ENCODE data around the gene F8A1.
"Not testable (repeated sequence)": the region's sequence is repeated elsewhere in the genome, so short reads cannot be mapped to it uniquely, and the experiment has no call there.

Gene F8A1

GRCh38 chrX:154873329-154873728 lies 12.8 kb upstream of the F8A1 start:
- TF ChIP-seq SPI1 (IDR thresholded peaks at IDR 0.05; ENCODE audit: borderline replicate concordance, low read depth) (no peak), CTCF (IDR thresholded peaks at IDR 0.05; ENCODE audit: insufficient read depth, low read length) (no peak), GABPA (IDR thresholded peaks at IDR 0.05; ENCODE audit: low read depth) (no peak), POLR2AphosphoS5 (IDR thresholded peaks at IDR 0.05; ENCODE audit: low read depth) (no peak)
- no peak overlapping the region for H3K27ac ChIP-seq (replicated peaks)
- DNase-seq (ENCODE audit: low read depth in 1 of 2, low spot score in 1 of 2): no peak
- no peak overlapping the region for H3K4me3 ChIP-seq (replicated peaks; ENCODE audit: insufficient read depth, low read length)
- H3K27me3 ChIP-seq (ENCODE audit: insufficient read depth, poor library complexity, severe bottlenecking): no peaks in the 10 kb centered on the region

- not testable (repeated sequence) for H3K27me3 ChIP-seq (ENCODE audit: insufficient read depth, poor library complexity, severe bottlenecking); H3K4me3 ChIP-seq (replicated peaks; ENCODE audit: insufficient read depth, low read length); DNase-seq (ENCODE audit: low read depth in 1 of 2, low spot score in 1 of 2)
Observed at GRCh38 chrX:154884069-154884468, 2.1 kb upstream of the F8A1 start.

GRCh38 chrX:154885057-154885456 lies 1.1 kb upstream of the F8A1 start:
- DNase-seq (ENCODE audit: low read depth in 1 of 2, low spot score in 1 of 2); H3K27me3 ChIP-seq (ENCODE audit: insufficient read depth, poor library complexity, severe bottlenecking); H3K27ac ChIP-seq (replicated peaks); H3K4me3 ChIP-seq (replicated peaks; ENCODE audit: insufficient read depth, low read length): not testable (repeated sequence)

More at GRCh38 chrX:154884069-154884468, 2.1 kb upstream of the F8A1 start:
- H3K27ac ChIP-seq (replicated peaks): not testable (repeated sequence)

GRCh38 chrX:154885549-154885948 lies 606 bp upstream of the F8A1 start:
- not testable (repeated sequence) for H3K27me3 ChIP-seq (ENCODE audit: insufficient read depth, poor library complexity, severe bottlenecking); H3K27ac ChIP-seq (replicated peaks); DNase-seq (ENCODE audit: low read depth in 1 of 2, low spot score in 1 of 2); H3K4me3 ChIP-seq (replicated peaks; ENCODE audit: insufficient read depth, low read length)

- DNase-seq (ENCODE audit: low read depth in 1 of 2, low spot score in 1 of 2); H3K4me3 ChIP-seq (replicated peaks; ENCODE audit: insufficient read depth, low read length); H3K27me3 ChIP-seq (ENCODE audit: insufficient read depth, poor library complexity, severe bottlenecking); H3K27ac ChIP-seq (replicated peaks): not testable (repeated sequence)
Observed at GRCh38 chrX:154886789-154887221, 650 bp downstream of the F8A1 start.

GRCh38 chrX:154890990-154891639 lies 5.0 kb downstream of the F8A1 start:
- Histone ChIP-seq H3K27ac (replicated peaks) (no peak overlapping the region), H3K27me3 (ENCODE audit: insufficient read depth, poor library complexity, severe bottlenecking) (no peaks in the 10 kb centered on the region), H3K4me3 (replicated peaks; ENCODE audit: insufficient read depth, low read length) (no peak overlapping the region)
- no peak for DNase-seq (ENCODE audit: low read depth in 1 of 2, low spot score in 1 of 2)
- TF ChIP-seq GABPA (IDR thresholded peaks at IDR 0.05; ENCODE audit: low read depth): no peak

GRCh38 chrX:154892296-154892695 lies 6.1 kb downstream of the F8A1 start:
- H3K4me3 ChIP-seq (replicated peaks; ENCODE audit: insufficient read depth, low read length): no peak overlapping the region
- TF ChIP-seq POLR2AphosphoS5 (IDR thresholded peaks at IDR 0.05; ENCODE audit: low read depth): no peak
- TF ChIP-seq REST (IDR thresholded peaks at IDR 0.05; ENCODE audit: insufficient replicate concordance, low read depth): no peak
- no peak for TF ChIP-seq CTCF (IDR thresholded peaks at IDR 0.05; ENCODE audit: insufficient read depth, low read length)
- no peak for TF ChIP-seq SPI1 (IDR thresholded peaks at IDR 0.05; ENCODE audit: borderline replicate concordance, low read depth)
- TF ChIP-seq GABPA (IDR thresholded peaks at IDR 0.05; ENCODE audit: low read depth): no peak
- H3K27me3 ChIP-seq (ENCODE audit: insufficient read depth, poor library complexity, severe bottlenecking): no peaks in the 10 kb centered on the region
- DNase-seq (ENCODE audit: low read depth in 1 of 2, low spot score in 1 of 2): no peak
- H3K27ac ChIP-seq (replicated peaks): no peak overlapping the region

All from HL-60 (cell line).